ENCODE results near the gene ROMO1. TPM values are rescaled to one million over a fixed set of nuclear protein-coding genes. Genes with fewer than 3 reads are reported as not detected.
"Not testable (repeated sequence)": the region's sequence is repeated elsewhere in the genome, so short reads cannot be mapped to it uniquely, and the experiment has no call there.

Gene ROMO1
- polyA plus RNA-seq, 2 of the 4 experiments (the other 2 are of a cell fraction), result 201 to 430 TPM

DNA sequence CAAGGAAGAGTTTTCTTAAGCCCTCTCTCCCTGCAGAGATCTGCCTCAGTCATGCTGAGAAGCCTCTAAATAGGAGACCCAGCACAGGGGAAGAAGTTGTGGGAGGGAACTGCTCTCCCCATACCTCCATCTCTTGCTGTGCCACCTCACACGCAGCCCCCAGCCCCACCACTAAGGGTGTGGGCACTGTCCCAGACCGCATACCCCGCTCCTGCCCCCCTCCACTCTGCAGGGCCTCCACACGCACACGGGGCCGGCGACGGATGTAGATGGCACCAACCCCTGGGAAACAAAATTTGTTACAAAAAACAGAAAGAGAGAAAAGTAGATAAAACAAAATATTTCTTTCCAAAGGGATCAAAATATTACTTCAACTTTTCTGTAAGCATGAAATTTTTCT lies 24.3 kb upstream of the ROMO1 start:
- no peak overlapping the region for H3K27ac ChIP-seq
- H3K4me2 ChIP-seq, result no peak overlapping the region
- FAIRE-seq, result no peak
- TF ChIP-seq KDM1A (IDR thresholded peaks at IDR 0.05; ENCODE audit: low read depth) (no peak), BHLHE40 (IDR thresholded peaks at IDR 0.05; ENCODE audit: low read depth, low read length) (no peak), ESRRA (IDR thresholded peaks at IDR 0.05; ENCODE audit: borderline replicate concordance, low read length) (no peak)
- TF ChIP-seq, protein P1, sequence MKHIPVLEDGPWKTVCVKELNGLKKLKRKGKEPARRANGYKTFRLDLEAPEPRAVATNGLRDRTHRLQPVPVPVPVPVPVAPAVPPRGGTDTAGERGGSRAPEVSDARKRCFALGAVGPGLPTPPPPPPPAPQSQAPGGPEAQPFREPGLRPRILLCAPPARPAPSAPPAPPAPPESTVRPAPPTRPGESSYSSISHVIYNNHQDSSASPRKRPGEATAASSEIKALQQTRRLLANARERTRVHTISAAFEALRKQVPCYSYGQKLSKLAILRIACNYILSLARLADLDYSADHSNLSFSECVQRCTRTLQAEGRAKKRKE (CRISPR knock-in tag; IDR thresholded peaks at IDR 0.05; ENCODE audit: low read depth), result no peak
- DNase-seq (ENCODE audit: low read depth in 1 of 2, low spot score in 1 of 2), result no peak
- 0 out of 6 replicates have a peak, but pooled peaks of 1 of the 2 experiments have one; percentile 34 for ATAC-seq
- no peaks in the 10 kb centered on the region for H3K4me1 ChIP-seq
- H3K4me3 ChIP-seq, result no peak overlapping the region
- ChIA-PET CTCF (interaction anchor here (0.8 kb wide), 1 partner anchor 280 kb away, joined by 3 read pairs; the partner anchor contains the start of gene SCAND1), POLR2A (no interaction called here)
- WGBS (ENCODE audit: missing lambda C conversion rate), result 95% methylated on average over 8 of the region's 8 CpGs
- no peaks in the 10 kb centered on the region for H3K9me3 ChIP-seq

DNA sequence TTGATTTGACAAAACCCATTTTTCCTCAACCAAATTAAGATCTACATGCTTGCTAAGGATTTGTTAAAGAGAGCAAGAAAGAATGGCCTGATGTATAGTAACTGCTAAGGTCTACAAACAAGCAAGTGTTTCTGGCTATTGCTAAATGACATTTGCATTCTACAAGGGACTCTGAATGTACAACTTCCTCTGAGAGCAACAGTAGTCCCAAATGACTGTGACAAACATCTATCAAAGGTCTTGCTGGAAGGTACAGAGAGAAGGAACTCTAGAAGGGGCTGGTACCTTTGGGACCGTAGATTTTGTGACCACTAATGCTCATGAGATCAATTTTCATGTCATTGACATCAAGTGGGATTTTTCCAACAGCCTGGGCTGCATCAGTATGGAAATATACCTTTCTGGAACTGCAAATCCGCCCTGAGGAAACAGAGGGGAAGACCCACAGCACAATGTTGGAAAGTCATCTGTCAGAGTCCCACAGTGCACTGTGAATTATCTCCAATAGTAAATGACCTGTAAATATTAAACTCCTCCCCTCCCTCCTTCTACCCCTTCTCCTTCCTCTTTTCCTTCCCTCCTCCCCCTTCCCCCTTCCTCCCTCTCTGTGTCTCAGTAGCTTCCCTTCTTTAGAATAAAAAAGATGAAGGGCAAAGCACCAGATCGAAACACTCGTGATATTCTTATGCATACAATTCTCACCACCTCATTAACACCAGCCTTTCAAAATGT lies 18.6 kb upstream of the ROMO1 start:
- POLR2A ChIA-PET, result no interaction called here
- no peak overlapping the region for H3K27ac ChIP-seq
- CTCF ChIA-PET, result interaction anchor here (0.6 to 0.9 kb wide), 2 partner anchors 173 to 216 kb away, joined by 3 to 4 read pairs; no protein-coding TSS in a partner anchor
- H3K4me2 ChIP-seq, result no peak overlapping the region
- ATAC-seq, result no peak
- no peak for DNase-seq (ENCODE audit: low read depth in 1 of 2, low spot score in 1 of 2)
- TF ChIP-seq, protein P2, sequence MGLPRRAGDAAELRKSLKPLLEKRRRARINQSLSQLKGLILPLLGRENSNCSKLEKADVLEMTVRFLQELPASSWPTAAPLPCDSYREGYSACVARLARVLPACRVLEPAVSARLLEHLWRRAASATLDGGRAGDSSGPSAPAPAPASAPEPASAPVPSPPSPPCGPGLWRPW (IDR thresholded peaks at IDR 0.05), result no peak
- no peak for TF ChIP-seq ZNF302 (CRISPR knock-in tag; IDR thresholded peaks at IDR 0.05)
- no peak for TF ChIP-seq HOXA7 (CRISPR knock-in tag; IDR thresholded peaks at IDR 0.05)
- TF ChIP-seq JUN (IDR thresholded peaks at IDR 0.05), result no peak
- no peak for TF ChIP-seq POLR2A (IDR thresholded peaks at IDR 0.05; ENCODE audit: low read length)
- TF ChIP-seq RAD21 (conservative IDR thresholded peaks at IDR 0.05 in 1 of 2, IDR thresholded peaks at IDR 0.05 in 1 of 2), result no peak
- TF ChIP-seq, protein P3, sequence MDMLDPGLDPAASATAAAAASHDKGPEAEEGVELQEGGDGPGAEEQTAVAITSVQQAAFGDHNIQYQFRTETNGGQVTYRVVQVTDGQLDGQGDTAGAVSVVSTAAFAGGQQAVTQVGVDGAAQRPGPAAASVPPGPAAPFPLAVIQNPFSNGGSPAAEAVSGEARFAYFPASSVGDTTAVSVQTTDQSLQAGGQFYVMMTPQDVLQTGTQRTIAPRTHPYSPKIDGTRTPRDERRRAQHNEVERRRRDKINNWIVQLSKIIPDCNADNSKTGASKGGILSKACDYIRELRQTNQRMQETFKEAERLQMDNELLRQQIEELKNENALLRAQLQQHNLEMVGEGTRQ (IDR thresholded peaks at IDR 0.05), result no peak
- no peak for TF ChIP-seq HOXB5 (CRISPR knock-in tag; IDR thresholded peaks at IDR 0.05)
- no peak for TF ChIP-seq JUNB (IDR thresholded peaks at IDR 0.05)
- TF ChIP-seq MAFK (IDR thresholded peaks at IDR 0.05; ENCODE audit: partially characterized antibody), result no peak
- no peak for TF ChIP-seq CBX8 (IDR thresholded peaks at IDR 0.05)
- no peak for TF ChIP-seq GATA3 (IDR thresholded peaks at IDR 0.05; ENCODE audit: borderline replicate concordance)
- H3K9me3 ChIP-seq, result no peaks in the 10 kb centered on the region
- 93% methylated on average over 4 of the region's 4 CpGs for WGBS (ENCODE audit: missing lambda C conversion rate)
- no peak for FAIRE-seq
- no peaks in the 10 kb centered on the region for H3K4me1 ChIP-seq
- no peak overlapping the region for H3K4me3 ChIP-seq

DNA sequence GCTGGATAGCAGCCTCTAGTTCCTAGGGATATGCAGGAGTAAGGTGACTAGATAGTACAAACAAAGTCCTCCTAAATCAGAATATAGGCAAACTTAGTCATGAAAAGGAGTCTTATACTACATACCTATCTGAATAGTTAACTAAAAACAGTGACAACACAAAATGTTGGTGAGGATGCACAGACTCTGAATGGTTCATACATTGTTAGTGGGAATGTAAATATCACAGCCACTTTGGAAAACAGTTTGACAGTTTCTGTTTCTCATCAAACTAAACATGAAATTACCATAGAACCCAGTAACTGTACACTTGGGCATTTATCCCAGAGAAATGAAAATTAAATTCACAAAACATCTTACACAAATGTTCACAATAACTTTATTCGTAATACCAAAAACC lies 17.2 kb upstream of the ROMO1 start:
- Histone ChIP-seq H3K27ac (no peak overlapping the region), H3K4me1 (no peaks in the 10 kb centered on the region), H3K4me3 (no peak overlapping the region), H3K4me2 (no peak overlapping the region), H3K9me3 (no peaks in the 10 kb centered on the region)
- ATAC-seq (no peak), DNase-seq (ENCODE audit: low read depth in 1 of 2, low spot score in 1 of 2) (no peak), FAIRE-seq (no peak)
- ChIA-PET POLR2A (no interaction called here), CTCF (no interaction called here)
- no peak for TF ChIP-seq GATA3 (IDR thresholded peaks at IDR 0.05; ENCODE audit: borderline replicate concordance)
- TF ChIP-seq POLR2AphosphoS2 (conservative IDR thresholded peaks at IDR 0.05; ENCODE audit: low read length), result no peak
- TF ChIP-seq NPAS2 (CRISPR knock-in tag; IDR thresholded peaks at IDR 0.05; ENCODE audit: borderline replicate concordance), result no peak
- 94% methylated on average over 1 of the region's 1 CpG for WGBS (ENCODE audit: missing lambda C conversion rate)

DNA sequence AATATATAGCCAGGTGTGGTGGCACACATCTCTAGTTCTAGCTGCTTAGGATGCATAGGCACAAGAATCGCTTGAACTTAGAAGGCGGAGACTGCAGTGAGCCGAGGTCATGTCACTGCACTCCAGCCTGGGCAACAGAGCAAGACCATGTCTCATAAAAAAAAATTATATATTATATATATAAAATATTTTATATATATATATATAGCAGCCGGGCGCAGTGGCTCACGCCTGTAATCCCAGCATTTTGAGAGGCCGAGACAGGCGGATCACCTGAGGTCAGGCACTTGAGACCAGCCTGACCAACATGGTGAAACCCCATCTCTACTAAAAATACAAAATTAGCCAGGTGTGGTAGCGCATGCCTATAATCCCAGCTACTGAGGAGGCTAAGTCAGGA lies 13.8 kb upstream of the ROMO1 start:
- POLR2A ChIA-PET; H3K4me1 ChIP-seq; ATAC-seq; FAIRE-seq; H3K27ac ChIP-seq; DNase-seq (ENCODE audit: low read depth in 1 of 2, low spot score in 1 of 2); H3K4me3 ChIP-seq; H3K9me3 ChIP-seq; H3K4me2 ChIP-seq: not testable (repeated sequence)
- 93% methylated on average over 9 of the region's 9 CpGs for whole genome bisulfite sequencing (ENCODE audit: missing lambda C conversion rate)
- CTCF ChIA-PET, result interaction anchor here (1.1 to 3.2 kb wide), 2 partner anchors 8 to 19 kb away, joined by 3 to 14 read pairs; no protein-coding TSS in a partner anchor

Measured in A549 (cell line).